ENCODE results near the gene PLPP1. TPM values are rescaled to one million over a fixed set of nuclear protein-coding genes. Genes with fewer than 3 reads are reported as not detected.

Gene PLPP1
- total and polyA plus RNA-seq, 3 donors from 2014 or later, result 64.7 to 111 (median 66.7) TPM

DNA sequence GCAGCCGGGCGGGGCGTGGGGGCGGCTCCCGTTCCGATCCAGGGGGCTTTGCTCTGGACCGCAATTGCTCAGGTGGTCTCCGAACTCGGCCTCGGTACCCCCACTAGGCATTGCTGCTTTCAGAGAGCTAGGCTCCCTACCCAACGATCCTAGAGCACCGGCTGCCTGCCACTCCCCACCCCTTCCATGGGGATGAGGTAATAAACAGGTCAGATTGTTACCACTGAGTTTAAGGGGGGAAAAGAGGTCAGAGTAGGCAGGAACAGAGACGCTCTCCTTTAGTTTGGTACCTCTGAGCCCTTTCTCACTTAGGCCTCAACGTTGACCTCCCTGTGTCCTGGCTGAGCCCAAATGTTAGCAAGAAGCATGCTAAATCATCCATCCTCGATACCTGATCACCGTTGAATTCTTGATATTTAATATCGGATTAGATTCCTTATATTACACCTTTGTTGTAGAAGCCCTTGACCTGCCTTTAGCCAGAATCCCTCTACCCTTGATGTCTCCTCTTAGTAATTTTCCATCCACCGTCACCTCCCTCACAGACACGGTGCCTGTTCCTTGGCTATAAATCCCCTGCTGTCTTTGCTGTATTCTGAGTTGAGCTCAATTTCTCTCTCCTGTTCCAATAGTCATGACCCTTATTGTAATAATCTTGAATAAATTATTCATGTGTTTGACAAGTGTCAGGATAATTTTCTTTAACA is 588 bp upstream of the PLPP1 start:
- intact Hi-C loops (cut with DNase I; ENCODE audit: low total_unique reads), result no loop called here
- H3K27me3 ChIP-seq, result no peaks in the 10 kb centered on the region
- no peaks in the 10 kb centered on the region for H3K36me3 ChIP-seq (ENCODE audit: low read depth, missing control alignments)
- no peaks in the 10 kb centered on the region for H3K9me3 ChIP-seq
- H3K27ac ChIP-seq, result peak overlapping the region; percentile 86 to 93
- 11 to 25% methylated on average over 7 to 19 of the region's 19 CpGs for WGBS, 2 donors
- no peak for DNase-seq
- peak overlapping the region; percentile 72 to 91 for H3K4me3 ChIP-seq
- peaks cover 4% of the 10 kb centered on the region for H3K4me1 ChIP-seq
- TF ChIP-seq, protein P1, sequence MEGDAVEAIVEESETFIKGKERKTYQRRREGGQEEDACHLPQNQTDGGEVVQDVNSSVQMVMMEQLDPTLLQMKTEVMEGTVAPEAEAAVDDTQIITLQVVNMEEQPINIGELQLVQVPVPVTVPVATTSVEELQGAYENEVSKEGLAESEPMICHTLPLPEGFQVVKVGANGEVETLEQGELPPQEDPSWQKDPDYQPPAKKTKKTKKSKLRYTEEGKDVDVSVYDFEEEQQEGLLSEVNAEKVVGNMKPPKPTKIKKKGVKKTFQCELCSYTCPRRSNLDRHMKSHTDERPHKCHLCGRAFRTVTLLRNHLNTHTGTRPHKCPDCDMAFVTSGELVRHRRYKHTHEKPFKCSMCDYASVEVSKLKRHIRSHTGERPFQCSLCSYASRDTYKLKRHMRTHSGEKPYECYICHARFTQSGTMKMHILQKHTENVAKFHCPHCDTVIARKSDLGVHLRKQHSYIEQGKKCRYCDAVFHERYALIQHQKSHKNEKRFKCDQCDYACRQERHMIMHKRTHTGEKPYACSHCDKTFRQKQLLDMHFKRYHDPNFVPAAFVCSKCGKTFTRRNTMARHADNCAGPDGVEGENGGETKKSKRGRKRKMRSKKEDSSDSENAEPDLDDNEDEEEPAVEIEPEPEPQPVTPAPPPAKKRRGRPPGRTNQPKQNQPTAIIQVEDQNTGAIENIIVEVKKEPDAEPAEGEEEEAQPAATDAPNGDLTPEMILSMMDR (IDR thresholded peaks at IDR 0.05), result no peak
- no peak for TF ChIP-seq POLR2A (IDR thresholded peaks at IDR 0.05)

DNA sequence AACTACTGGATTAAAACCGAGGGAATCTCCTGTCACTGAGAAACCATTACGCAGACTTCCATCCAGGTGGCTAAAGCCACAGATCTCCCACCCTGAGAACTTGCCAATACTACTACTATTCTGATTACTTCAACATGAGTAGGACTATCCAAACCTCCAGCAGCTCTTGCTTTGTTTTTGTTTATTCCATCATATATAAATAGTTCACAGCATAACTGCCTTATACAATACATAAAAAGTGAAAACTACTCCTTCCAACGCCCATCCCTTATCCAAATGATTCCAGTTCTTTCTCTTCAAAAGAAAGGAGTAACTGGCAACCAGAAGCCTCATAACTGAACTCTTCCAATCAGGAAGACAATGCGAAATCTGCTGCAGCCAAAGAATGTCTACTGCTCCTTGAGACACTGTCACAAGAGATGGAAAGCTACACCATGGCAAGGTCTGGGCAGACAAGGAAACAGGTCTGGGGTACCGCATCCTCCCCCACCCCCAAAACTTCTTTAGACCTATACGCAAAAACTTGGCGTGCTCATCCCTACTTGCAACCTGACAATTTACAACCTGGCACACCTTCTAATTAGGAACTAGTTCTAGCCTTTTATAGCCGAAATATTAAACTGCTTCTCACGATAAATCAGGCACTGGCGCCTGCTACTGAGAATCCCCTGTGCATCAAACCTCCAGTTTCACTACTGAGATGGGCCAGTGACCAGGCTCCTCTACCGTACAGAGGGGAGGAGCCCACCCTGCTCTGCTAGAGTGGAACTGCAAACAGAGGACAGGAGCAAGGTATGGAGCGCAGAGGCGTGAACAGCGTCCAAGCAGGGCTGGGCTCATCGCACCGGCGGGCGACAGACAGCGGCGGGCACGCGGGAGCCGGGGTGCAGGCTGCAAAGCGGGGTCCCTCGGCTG is 986 bp downstream of the PLPP1 start:
- Histone ChIP-seq H3K9me3 (no peaks in the 10 kb centered on the region), H3K4me3 (peak overlapping the region; percentile 72 to 91), H3K27me3 (no peaks in the 10 kb centered on the region), H3K36me3 (ENCODE audit: low read depth, missing control alignments) (no peaks in the 10 kb centered on the region), H3K4me1 (peaks cover 4% of the 10 kb centered on the region), H3K27ac (peak overlapping the region; percentile 86 to 93)
- TF ChIP-seq, protein P1 (IDR thresholded peaks at IDR 0.05), result no peak
- TF ChIP-seq POLR2A (IDR thresholded peaks at IDR 0.05), result no peak
- intact Hi-C loops (cut with DNase I; ENCODE audit: low total_unique reads), result no loop called here
- peak; percentile 18 for DNase-seq
- 2 to 7% methylated on average over 10 to 25 of the region's 25 CpGs for WGBS, 2 donors

DNA sequence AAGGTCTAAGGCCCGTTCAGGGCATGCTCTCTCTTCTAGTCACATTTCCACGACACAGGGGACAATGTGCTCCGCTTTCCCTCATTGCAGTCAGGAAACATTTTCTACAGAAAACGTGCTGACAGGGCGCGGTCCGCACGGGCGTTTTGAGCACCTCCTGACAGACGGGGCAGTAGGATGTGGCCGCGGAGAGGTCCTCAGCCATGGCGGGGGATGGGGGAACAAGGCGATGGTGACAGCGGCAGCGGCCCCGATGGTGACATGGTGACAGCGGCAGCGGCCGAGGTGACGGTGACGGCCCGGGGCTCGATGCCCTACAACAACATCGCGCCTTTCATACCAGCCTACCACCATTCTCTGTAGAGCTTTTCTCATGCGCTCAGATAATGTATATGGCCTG is 4.1 kb downstream of the PLPP1 start:
- WGBS, 2 donors, result 72 to 79% methylated on average over 27 of the region's 27 CpGs
- Histone ChIP-seq H3K27me3 (no peaks in the 10 kb centered on the region), H3K4me1 (peaks cover 4% of the 10 kb centered on the region), H3K4me3 (no peak overlapping the region), H3K9me3 (no peaks in the 10 kb centered on the region), H3K36me3 (ENCODE audit: low read depth, missing control alignments) (no peaks in the 10 kb centered on the region), H3K27ac (no peak overlapping the region)
- intact Hi-C loops (cut with DNase I; ENCODE audit: low total_unique reads), result no loop called here
- no peak for DNase-seq
- TF ChIP-seq POLR2A (IDR thresholded peaks at IDR 0.05), result no peak
- TF ChIP-seq, protein P1 (IDR thresholded peaks at IDR 0.05), result no peak

DNA sequence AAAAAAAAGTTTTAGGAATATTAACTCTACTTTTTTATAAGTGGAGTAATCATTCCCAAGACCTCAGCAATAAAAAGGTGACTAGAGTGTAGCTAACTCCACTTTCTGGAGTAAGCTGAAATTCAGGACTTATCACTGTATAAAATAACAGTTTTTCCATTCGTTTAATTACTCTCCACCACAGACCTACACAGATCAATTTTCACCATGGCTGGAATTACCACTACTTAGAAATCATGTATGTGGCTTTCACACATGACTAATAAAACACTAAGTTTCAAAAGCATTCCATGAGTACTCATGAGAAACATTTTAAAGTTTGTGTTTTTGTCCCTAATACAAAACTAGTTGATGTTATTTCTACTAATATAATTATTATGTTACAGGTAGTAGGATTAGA is 9.9 kb downstream of the PLPP1 start:
- intact Hi-C loops (cut with DNase I; ENCODE audit: low total_unique reads), result no loop called here
- TF ChIP-seq, protein P1 (IDR thresholded peaks at IDR 0.05), result no peak
- no peak for TF ChIP-seq POLR2A (IDR thresholded peaks at IDR 0.05)
- Histone ChIP-seq H3K27ac (no peak overlapping the region), H3K36me3 (ENCODE audit: low read depth, missing control alignments) (no peaks in the 10 kb centered on the region), H3K4me3 (no peak overlapping the region), H3K27me3 (no peaks in the 10 kb centered on the region), H3K9me3 (no peaks in the 10 kb centered on the region), H3K4me1 (no peaks in the 10 kb centered on the region)
- no peak for DNase-seq
- 73 to 93% methylated on average over 1 of the region's 1 CpG for WGBS, 2 donors

Measured in testis (tissue), 3 donors.